Omental fat pad (tissue), 4 donors: ENCODE data around the gene PTPRG. TPM values are rescaled to one million over a fixed set of nuclear protein-coding genes. Genes with fewer than 3 reads are reported as not detected.

Experiments
- ATAC-seq: fragments of 150-250 bp; one replicate; pipeline ENCODE4 v1.9.1; 2016; ENCODE audit warnings: mild to moderate bottlenecking, moderate library complexity; ENCODE audit not compliant: low FRiP score
- DNase-seq: peaks from one replicate; pipeline ENCODE4 v3.0.0-alpha.2; 2019; ENCODE audit warnings: low spot score
- CTCF ChIP-seq, 3 donors: fragments of 450-650 bp; IDR thresholded peaks; one replicate each; pipeline ENCODE4 v1.5.1; 2016 to 2017; ENCODE audit warnings: antibody characterized with exemption in 3 of 3, mild to moderate bottlenecking in 3 of 3, moderate library complexity in 2 of 3
- total RNA-seq, 4 donors: library from RNA; depleted of rRNA; stranded (reverse); fragments of >200 nt; gene quantifications; one replicate each; pipeline ENCODE4 v1.1.0, GENCODE V29; 2016

Gene PTPRG
- total RNA-seq, 4 donors from 2014 or later, result 90.0 to 172 (median 104) TPM

DNA sequence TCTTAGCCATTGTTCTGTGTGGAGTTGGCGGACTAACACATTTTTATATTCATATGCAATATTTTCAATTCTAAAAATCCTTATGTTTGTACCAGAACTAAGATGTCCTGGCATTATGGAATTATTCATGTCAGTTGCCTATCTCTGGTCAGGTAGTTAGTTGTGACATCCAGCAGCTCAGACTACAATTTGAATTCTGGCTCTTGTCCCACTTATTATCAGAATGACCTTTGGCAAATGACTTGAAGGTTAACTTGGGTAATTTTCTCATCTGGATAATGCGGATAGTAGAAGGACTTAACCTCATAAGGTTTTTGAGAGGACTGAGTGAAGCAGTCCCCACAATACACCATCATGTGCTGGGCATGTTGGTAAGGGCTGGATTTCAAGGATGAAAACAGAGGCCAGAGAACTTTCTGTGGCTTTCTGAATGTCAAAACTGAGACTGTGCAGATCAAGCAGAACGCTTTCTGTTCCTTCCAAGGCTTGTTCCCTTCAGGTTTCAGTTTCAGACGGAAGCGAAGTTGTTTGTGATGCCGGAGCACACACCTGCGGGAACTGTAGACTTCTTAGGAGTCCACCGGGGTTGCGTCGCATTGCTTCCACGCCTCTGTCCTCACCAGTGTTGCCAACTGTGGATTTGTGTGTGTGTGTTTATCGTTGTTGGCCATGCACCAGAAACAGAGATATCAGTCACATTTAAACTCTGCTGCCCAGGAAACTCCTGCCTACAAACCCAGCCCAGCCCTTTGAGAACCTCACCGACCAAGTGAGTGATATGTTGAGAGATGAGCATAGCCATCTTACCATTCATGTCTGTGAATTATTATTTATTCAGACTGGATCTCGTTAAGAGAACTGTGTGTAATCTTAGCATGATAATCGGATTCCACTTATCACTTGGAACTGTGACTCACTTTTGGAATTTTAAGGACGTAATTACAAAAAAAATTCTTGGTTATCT, 76.0 kb downstream of the PTPRG start:
- DNase-seq, result no peak
- no peak for TF ChIP-seq CTCF (IDR thresholded peaks at IDR 0.05)
- ATAC-seq, result peak; percentile 68

DNA sequence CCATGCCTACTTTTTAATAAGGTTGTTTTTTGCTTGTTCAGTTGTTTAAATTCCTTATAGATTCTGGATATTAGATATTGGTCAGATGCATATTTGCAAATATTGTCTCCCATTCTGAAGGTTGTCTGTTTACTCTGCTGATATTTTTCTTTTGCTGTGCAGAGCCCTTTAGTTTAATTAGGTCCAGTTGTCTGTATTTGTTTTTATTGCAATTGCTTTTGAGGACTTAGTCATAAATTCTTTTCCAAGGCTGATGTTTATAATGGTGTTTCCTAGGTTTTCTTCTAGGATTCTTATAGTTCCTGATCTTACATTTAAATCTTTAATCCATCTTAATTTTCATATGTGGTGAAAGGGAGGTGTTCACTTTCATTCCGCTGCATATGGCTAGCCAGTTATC, 77.4 kb downstream of the PTPRG start:
- TF ChIP-seq CTCF (IDR thresholded peaks at IDR 0.05), result no peak
- DNase-seq, result no peak
- no peak for ATAC-seq

- ATAC-seq, result no peak
- no peak for DNase-seq
- TF ChIP-seq CTCF (IDR thresholded peaks at IDR 0.05), result no peak
Measured at GRCh38 chr3:61639991-61640390, 78.6 kb downstream of the PTPRG start.

GRCh38 chr3:61645148-61645547, 83.8 kb downstream of the PTPRG start:
- TF ChIP-seq CTCF (IDR thresholded peaks at IDR 0.05), result no peak
- no peak for ATAC-seq
- no peak for DNase-seq

DNA sequence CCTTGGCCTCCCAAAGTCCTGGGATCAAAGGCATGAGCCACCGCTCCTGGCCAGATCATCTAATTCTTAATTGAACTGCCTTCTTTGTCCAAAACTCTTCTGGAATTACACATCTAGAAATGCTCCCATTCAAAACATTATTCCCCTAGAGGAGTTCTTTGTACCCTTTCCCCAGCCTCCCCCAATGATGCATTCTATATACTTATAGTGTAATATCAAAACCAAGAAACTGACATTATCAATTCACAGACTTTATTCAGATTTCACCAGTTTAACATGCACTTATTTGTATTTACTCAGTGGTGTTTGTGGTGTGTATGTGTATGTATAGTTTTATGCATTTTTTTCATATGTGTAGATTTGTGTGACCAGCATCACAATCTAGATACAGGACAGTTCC, 85.0 kb downstream of the PTPRG start:
- ATAC-seq (no peak), DNase-seq (no peak)
- no peak for TF ChIP-seq CTCF (IDR thresholded peaks at IDR 0.05)

DNA sequence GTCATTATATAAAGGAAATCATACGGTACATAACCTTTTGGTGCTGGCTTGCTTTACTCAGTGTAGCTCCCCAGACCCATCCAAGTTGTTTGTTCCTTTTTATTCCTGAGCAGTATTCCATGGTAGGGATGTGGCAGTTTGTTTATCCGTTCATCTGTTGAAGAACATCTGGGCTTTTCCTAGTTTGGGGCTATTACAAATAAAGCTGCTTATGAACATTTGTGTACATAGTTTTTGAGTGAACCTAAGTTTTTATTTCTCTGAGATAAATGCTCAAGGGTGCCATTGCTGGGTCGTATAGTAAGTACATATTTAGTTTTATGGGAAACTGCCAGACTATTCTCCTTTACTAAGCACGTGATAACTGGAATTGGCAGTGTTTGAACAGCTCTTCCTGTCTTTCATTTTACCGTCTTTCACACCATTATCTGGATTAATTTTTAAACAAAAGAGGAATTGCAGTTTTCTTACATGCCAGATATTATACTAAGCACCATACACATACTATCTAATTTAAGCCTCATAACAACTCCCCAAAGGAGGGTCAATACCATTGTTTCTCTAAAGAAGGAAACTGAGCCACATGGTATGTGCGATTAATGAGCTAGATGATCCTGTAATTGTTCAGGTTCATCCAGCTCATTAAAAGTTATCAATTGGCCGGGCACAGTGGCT, 85.6 kb downstream of the PTPRG start:
- DNase-seq (no peak), ATAC-seq (no peak)

More for the DNA sequence above, 85.6 kb downstream of the PTPRG start:
- TF ChIP-seq CTCF (IDR thresholded peaks at IDR 0.05), result no peak
